ENCODE measurements around the gene SH3BP2. TPM values are rescaled to one million over a fixed set of nuclear protein-coding genes. Genes with fewer than 3 reads are reported as not detected.

SH3BP2 gene
- total RNA-seq, 1 donor from 2014 or later, result 64.3 TPM

DNA sequence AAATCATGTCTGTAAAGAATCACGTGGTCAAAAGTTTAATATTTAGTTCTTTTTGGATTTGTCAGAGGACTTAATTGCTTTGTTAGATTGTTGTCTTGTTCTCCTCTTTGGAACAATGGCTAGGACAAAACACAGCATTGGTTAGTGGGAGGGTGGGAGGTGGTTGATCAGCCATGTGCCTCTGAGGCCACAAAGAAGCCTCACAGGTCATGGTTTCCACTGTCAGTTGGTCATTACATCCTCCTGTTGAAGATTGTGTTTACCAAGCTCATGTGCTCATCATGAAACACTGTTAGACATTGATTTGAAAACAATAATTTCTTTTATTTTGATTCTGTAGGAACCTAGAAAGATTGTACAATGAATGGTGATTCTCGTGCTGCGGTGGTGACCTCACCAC is 82.7 kb downstream of the SH3BP2 start:
- H3K36me3 Mint-ChIP-seq (ENCODE audit: low read depth), result peaks cover 46% of the 10 kb centered on the region
- no peaks in the 10 kb centered on the region for H3K9me3 Mint-ChIP-seq
- no peak for DNase-seq (ENCODE audit: low spot score)
- H3K4me3 Mint-ChIP-seq (ENCODE audit: low read depth), result no peak overlapping the region
- H3K27ac Mint-ChIP-seq, result peak overlapping the region; percentile 35
- intact Hi-C loops (cut with micrococcal nuclease), result no loop called here
- no peaks in the 10 kb centered on the region for H3K27me3 Mint-ChIP-seq (ENCODE audit: low read depth)
- peaks cover 32% of the 10 kb centered on the region for H3K4me1 Mint-ChIP-seq (ENCODE audit: low read depth)

DNA sequence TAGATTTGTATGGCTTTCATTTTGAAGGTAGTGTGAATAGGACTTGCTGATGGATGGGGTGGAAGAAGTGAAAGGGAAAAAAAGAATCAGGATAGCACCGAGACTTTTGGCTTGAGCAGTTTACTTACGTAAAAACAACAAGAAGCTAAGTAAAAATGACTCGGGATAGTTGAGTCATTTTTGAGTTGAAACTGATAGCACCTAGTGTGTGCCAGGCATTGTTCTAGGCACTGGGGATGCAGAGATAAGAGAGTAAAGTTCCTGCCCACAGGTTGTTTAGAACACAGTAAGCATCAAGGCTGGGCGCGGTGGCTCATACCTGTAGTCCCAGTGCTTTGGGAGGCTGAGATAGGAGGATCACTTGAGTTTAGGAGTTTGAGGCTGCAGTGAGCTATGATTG is 85.5 kb downstream of the SH3BP2 start:
- H3K27me3 Mint-ChIP-seq (ENCODE audit: low read depth), result no peaks in the 10 kb centered on the region
- intact Hi-C loops (cut with micrococcal nuclease), result no loop called here
- peaks cover 48% of the 10 kb centered on the region for H3K36me3 Mint-ChIP-seq (ENCODE audit: low read depth)
- H3K9me3 Mint-ChIP-seq, result no peaks in the 10 kb centered on the region
- no peak overlapping the region for H3K4me3 Mint-ChIP-seq (ENCODE audit: low read depth)
- no peak for DNase-seq (ENCODE audit: low spot score)
- H3K27ac Mint-ChIP-seq, result peak overlapping the region; percentile 68
- H3K4me1 Mint-ChIP-seq (ENCODE audit: low read depth), result peaks cover 21% of the 10 kb centered on the region

DNA sequence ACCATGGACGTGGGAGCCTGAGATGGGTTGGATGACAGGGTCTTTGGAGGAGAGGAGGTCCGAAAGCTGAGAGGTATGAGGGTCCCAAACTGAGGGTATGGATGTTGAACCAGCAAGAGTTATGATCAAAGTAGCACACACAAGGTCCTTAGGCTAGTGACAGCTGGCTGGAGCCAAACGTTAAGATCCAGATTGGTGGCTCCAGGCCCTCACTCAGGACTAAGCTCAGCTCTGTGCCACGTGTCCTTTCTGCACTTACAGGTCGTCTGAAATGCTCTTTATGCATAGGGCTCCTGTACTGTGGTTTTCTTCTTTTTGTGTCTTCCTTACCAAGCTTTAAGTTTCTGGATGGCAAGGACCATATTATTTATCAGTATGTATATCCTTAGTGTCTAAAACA is 86.1 kb downstream of the SH3BP2 start:
- H3K27ac Mint-ChIP-seq, result peak overlapping the region; percentile 68
- no peak overlapping the region for H3K4me3 Mint-ChIP-seq (ENCODE audit: low read depth)
- H3K27me3 Mint-ChIP-seq (ENCODE audit: low read depth), result no peaks in the 10 kb centered on the region
- intact Hi-C loops (cut with micrococcal nuclease), result no loop called here
- H3K9me3 Mint-ChIP-seq, result no peaks in the 10 kb centered on the region
- H3K4me1 Mint-ChIP-seq (ENCODE audit: low read depth), result peaks cover 20% of the 10 kb centered on the region
- H3K36me3 Mint-ChIP-seq (ENCODE audit: low read depth), result peaks cover 55% of the 10 kb centered on the region
- no peak for DNase-seq (ENCODE audit: low spot score)

DNA sequence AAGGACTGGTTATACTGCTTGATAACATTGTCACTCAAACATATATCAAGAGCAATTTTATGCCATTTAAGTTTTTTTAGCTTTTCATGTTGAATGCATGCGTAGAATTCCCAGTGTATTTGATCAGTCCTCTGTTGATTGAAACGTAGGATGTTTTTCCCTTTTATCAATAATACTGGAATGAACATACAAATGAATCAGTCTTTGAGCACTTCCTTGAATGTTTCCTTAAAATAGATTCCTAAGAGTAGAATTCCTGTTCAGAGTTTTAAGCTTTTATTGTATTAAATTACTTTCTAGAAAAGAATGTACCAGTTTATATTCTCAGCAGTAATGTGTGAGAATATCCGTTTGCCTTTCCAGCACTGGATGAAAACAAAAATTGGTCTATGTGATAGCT is 88.5 kb downstream of the SH3BP2 start:
- H3K27me3 Mint-ChIP-seq (ENCODE audit: low read depth), result no peaks in the 10 kb centered on the region
- peaks cover 11% of the 10 kb centered on the region for H3K4me1 Mint-ChIP-seq (ENCODE audit: low read depth)
- intact Hi-C loops (cut with micrococcal nuclease), result no loop called here
- no peak overlapping the region for H3K27ac Mint-ChIP-seq
- H3K9me3 Mint-ChIP-seq, result no peaks in the 10 kb centered on the region
- no peak for DNase-seq (ENCODE audit: low spot score)
- H3K4me3 Mint-ChIP-seq (ENCODE audit: low read depth), result no peak overlapping the region
- peaks cover 66% of the 10 kb centered on the region for H3K36me3 Mint-ChIP-seq (ENCODE audit: low read depth)

DNA sequence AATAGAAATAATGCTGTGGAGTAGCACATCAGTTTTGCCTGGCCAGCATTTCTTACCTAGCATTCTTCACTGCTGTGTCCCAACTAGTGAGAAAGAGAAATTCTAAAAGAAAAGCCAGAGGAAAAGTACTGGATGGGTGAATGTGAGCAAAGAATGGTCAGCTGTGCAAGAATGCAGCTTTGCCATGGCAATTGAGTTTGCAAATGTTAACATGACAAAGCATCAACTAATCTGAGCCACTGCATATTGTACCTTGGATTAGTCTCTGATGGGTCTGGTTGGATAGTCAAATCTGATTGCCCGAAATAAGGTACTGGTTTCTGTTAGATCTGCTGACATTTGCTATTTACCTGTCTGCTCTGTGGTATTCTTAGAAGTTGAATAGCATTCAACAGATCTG is 89.5 kb downstream of the SH3BP2 start:
- Mint-ChIP-seq H3K4me1 (ENCODE audit: low read depth) (peaks cover 11% of the 10 kb centered on the region), H3K9me3 (no peaks in the 10 kb centered on the region), H3K36me3 (ENCODE audit: low read depth) (peaks cover 70% of the 10 kb centered on the region), H3K27ac (no peak overlapping the region), H3K4me3 (ENCODE audit: low read depth) (no peak overlapping the region), H3K27me3 (ENCODE audit: low read depth) (no peaks in the 10 kb centered on the region)
- no peak for DNase-seq (ENCODE audit: low spot score)
- intact Hi-C loops (cut with micrococcal nuclease), result no loop called here

DNA sequence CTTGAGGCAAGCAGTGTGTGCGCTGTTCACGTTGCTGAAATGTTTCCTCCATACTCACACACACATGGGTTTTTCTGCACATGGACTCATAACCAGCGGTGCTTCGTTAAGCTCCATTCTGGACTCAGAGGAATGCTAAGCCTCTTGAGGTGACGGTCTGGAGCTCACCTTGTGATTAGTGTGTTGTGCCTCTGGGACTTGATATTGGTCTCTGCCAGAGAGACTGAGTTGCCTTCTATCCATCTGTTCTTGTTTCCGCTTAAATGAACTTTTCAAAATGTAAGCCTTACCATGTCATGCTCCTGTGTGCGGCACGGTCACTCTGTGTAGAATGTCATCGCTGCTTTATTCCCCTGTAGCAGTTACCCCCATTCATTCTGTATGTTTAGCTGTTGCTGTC is 93.3 kb downstream of the SH3BP2 start:
- no peak for DNase-seq (ENCODE audit: low spot score)
- H3K4me3 Mint-ChIP-seq (ENCODE audit: low read depth), result no peak overlapping the region
- H3K4me1 Mint-ChIP-seq (ENCODE audit: low read depth), result no peaks in the 10 kb centered on the region
- peaks cover 57% of the 10 kb centered on the region for H3K36me3 Mint-ChIP-seq (ENCODE audit: low read depth)
- H3K27ac Mint-ChIP-seq, result peak overlapping the region; percentile 50
- intact Hi-C loops (cut with micrococcal nuclease), result no loop called here
- H3K9me3 Mint-ChIP-seq, result no peaks in the 10 kb centered on the region
- H3K27me3 Mint-ChIP-seq (ENCODE audit: low read depth), result no peaks in the 10 kb centered on the region

DNA sequence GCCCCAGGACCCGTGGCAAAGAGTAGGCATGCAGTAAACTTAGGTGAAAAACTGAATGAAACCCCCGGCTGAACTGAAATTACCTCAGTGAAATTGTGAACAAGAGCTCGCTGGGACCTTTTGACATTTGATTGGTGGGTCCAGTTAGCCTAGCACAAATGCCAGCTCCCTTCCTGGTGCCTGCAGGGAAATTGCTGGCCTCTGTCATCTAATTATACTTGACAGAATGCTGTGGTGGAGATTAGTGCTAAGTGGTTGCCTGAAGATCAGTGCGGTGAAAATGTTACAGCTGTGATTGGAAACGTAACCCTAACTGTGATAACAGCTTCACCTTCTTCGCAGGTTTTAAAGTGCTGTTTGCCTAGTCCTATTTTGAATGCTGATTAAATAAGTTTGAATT is 93.7 kb downstream of the SH3BP2 start:
- intact Hi-C loops (cut with micrococcal nuclease), result no loop called here
- Mint-ChIP-seq H3K36me3 (ENCODE audit: low read depth) (peaks cover 58% of the 10 kb centered on the region), H3K4me1 (ENCODE audit: low read depth) (peaks cover 1% of the 10 kb centered on the region), H3K9me3 (no peaks in the 10 kb centered on the region), H3K4me3 (ENCODE audit: low read depth) (no peak overlapping the region), H3K27ac (no peak overlapping the region), H3K27me3 (ENCODE audit: low read depth) (no peaks in the 10 kb centered on the region)
- no peak for DNase-seq (ENCODE audit: low spot score)

DNA sequence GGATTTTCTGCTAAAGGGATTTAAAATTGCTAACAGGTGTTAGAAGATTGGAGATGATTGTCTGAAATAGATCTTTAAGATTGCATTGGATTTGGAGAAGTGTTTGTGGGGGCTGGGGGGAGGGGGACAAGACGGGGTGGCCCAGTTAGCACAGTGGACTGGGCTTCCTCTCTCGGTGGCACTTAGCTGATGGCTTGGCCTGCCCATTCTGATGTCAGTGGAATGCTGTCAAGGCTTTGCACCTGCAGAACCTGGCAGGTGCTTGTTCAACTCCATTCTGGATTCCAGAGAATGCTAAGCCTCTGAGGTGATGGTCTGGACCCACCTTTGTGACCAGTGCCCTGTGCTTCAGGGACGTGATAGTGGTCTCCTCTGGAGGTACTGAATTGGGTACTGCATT is 94.5 kb downstream of the SH3BP2 start:
- peaks cover 56% of the 10 kb centered on the region for H3K36me3 Mint-ChIP-seq (ENCODE audit: low read depth)
- intact Hi-C loops (cut with micrococcal nuclease), result no loop called here

DNA sequence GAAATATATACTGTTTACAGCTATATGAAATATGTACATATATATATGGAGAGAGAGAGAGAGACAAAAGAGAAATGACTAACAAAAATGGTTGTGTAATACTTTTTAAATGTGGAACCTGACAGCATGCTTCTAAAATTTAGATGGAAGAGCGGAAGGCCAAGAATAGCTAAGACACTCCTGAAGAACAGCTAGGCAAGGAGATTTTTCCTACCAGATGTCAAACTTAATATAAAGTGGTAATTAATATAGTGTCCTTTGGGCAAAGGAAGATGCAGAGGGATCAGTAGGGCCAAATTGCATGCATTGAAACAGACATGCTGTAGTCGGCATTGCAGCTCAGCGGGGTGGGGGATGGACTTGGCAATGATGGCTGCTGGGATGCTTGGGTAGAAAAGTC is 96.0 kb downstream of the SH3BP2 start:
- Mint-ChIP-seq H3K27ac (no peak overlapping the region), H3K27me3 (ENCODE audit: low read depth) (no peaks in the 10 kb centered on the region), H3K36me3 (ENCODE audit: low read depth) (peaks cover 52% of the 10 kb centered on the region), H3K9me3 (no peaks in the 10 kb centered on the region), H3K4me3 (ENCODE audit: low read depth) (no peak overlapping the region), H3K4me1 (ENCODE audit: low read depth) (peaks cover 2% of the 10 kb centered on the region)
- intact Hi-C loops (cut with micrococcal nuclease), result no loop called here
- DNase-seq (ENCODE audit: low spot score), result no peak

More for the DNA sequence above, 94.5 kb downstream of the SH3BP2 start:
- DNase-seq (ENCODE audit: low spot score), result no peak
- H3K4me3 Mint-ChIP-seq (ENCODE audit: low read depth), result no peak overlapping the region
- H3K4me1 Mint-ChIP-seq (ENCODE audit: low read depth), result peaks cover 2% of the 10 kb centered on the region
- no peaks in the 10 kb centered on the region for H3K9me3 Mint-ChIP-seq
- H3K27ac Mint-ChIP-seq, result no peak overlapping the region
- no peaks in the 10 kb centered on the region for H3K27me3 Mint-ChIP-seq (ENCODE audit: low read depth)

Other genes starting within 250 kb of the SH3BP2 start
- 69.2 and 72.1 TPM in 2 replicates for gene TNIP2, start 36.7 kb upstream of the SH3BP2 start, total RNA-seq
- 240 and 242 TPM in 2 replicates for gene ADD1, start 50.8 kb downstream of the SH3BP2 start, total RNA-seq
- gene NOP14, start 170.3 kb downstream of the SH3BP2 start, total RNA-seq, result 104 and 106 TPM in 2 replicates
- gene GRK4, start 170.5 kb downstream of the SH3BP2 start, total RNA-seq, result 4.5 and 4.6 TPM in 2 replicates

Data from activated T-helper 2 cell treated with anti-CD3 and anti-CD28 coated beads, Interferon-gamma antibody, Interleukin-2, Interleukin-4, amounts not matched to agents 10 μg/mL and 5 μg/mL and 100 μg/mL, durations not matched to agents 14 hours and 24 hours and 36 hours (primary cell).